Body of pancreas (tissue), 4 donors: Measurements from ENCODE around the gene MFSD11. TPM values are rescaled to one million over a fixed set of nuclear protein-coding genes. Genes with fewer than 3 reads are reported as not detected.

Source experiments
- ATAC-seq: fragments of 150-250 bp; one replicate; pipeline ENCODE4 v1.9.1; 2016
- DNase-seq, 4 donors: peaks; one replicate each; pipeline ENCODE4 v3.0.0-alpha.2; 2019
- H3K27ac ChIP-seq, 4 donors: fragments of 200-600 bp; sonication (generic); 1 replicate in 3 of 4; 2 replicates in 1 of 4; pipeline versions ENCODE4 v1.5.1 to v1.6.1; 2016 to 2019; ENCODE audit warnings: mild to moderate bottlenecking in 1 of 4, mixed read lengths in 1 of 4, moderate library complexity in 1 of 4
- H3K27me3 ChIP-seq, 2 donors: fragments of 200-600 bp; sonication (generic); one replicate each; pipeline ENCODE4 v1.6.0; 2016; ENCODE audit warnings: mild to moderate bottlenecking in 1 of 2
- H3K36me3 ChIP-seq, 2 donors: fragments of 200-600 bp; sonication (generic); replicated peaks in 1 of 2; 2 replicates each; pipeline ENCODE4 v1.5.1; 2016; ENCODE audit warnings: low read depth in 2 of 2; ENCODE audit not compliant: insufficient read depth in 1 of 2
- H3K4me1 ChIP-seq: fragments of 200-600 bp; sonication (generic); one replicate; pipeline ENCODE4 v1.6.0; 2016
- H3K4me3 ChIP-seq, 2 donors: fragments of 200-600 bp; sonication (generic); 1 replicate in 1 of 2; 2 replicates in 1 of 2; pipeline ENCODE4 v1.5.1; 2016 to 2019
- H3K9me3 ChIP-seq, 3 donors: fragments of 200-600 bp; sonication (generic); 1 replicate in 2 of 3; 2 replicates in 1 of 3; pipeline ENCODE4 v1.5.1; 2016
- CTCF ChIP-seq, 7 experiments: fragments of 450-650 bp in 4 of 7; fragments of 200-600 bp in 3 of 7; sonication (generic) in 3 of 7; IDR thresholded peaks; one replicate each; pipeline ENCODE4 v1.5.1; 2016 to 2019; ENCODE audit warnings: antibody characterized with exemption in 7 of 7
- POLR2A ChIP-seq, 3 donors: fragments of 450-650 bp; IDR thresholded peaks; one replicate each; pipeline ENCODE4 v1.6.1; 2016; ENCODE audit warnings: antibody characterized with exemption in 3 of 3, mild to moderate bottlenecking in 2 of 3
- WGBS, 2 donors: methylation state at CpG; one replicate each; pipeline ENCODE4 v1.1.5; 2017; 5-methylcytosine and 5-hydroxymethylcytosine counted together
- intact Hi-C: fragments of 100-400 bp; cut with DNase I; formaldehyde crosslinking; loops from one replicate; pipeline ENCODE4 v1.15.1; 2023
- total RNA-seq, 2 donors: library from RNA; depleted of rRNA; stranded (reverse); fragments of >200 nt; gene quantifications; one replicate each; pipeline ENCODE4 v1.1.0, GENCODE V29; 2016

MFSD11 gene
- total RNA-seq, 2 donors from 2014 or later = 7.6 to 16.6 TPM

- no peak overlapping the region for H3K4me3 ChIP-seq
- intact Hi-C loops = loop anchor here (10.0 kb wide), 1 partner anchor 190 kb away; no protein-coding TSS in a partner anchor
- no peaks in the 10 kb centered on the region for H3K27me3 ChIP-seq
- DNase-seq (no peak), ATAC-seq (no peak)
- H3K36me3 ChIP-seq = peaks cover 7 to 29% of the 10 kb centered on the region in 2 donors
- no peaks in the 10 kb centered on the region for H3K9me3 ChIP-seq
- TF ChIP-seq CTCF (IDR thresholded peaks at IDR 0.05) (no peak), POLR2A (IDR thresholded peaks at IDR 0.05) (no peak)
- 78 to 86% methylated on average over 4 to 5 of the region's 5 CpGs for WGBS, 2 donors
- H3K27ac ChIP-seq = no peak overlapping the region
- peaks cover 31% of the 10 kb centered on the region for H3K4me1 ChIP-seq
Measured at GRCh38 chr17:76714336-76714735, 23.6 kb upstream of the MFSD11 start.

- intact Hi-C loops = loop anchor here (10.0 kb wide), 1 partner anchor 190 kb away; no protein-coding TSS in a partner anchor
- no peaks in the 10 kb centered on the region for H3K9me3 ChIP-seq
- H3K4me1 ChIP-seq = peaks cover 25% of the 10 kb centered on the region
- H3K27ac ChIP-seq = peak overlapping the region in 2 of 4 donors; percentile 7 to 60
- ATAC-seq (no peak), DNase-seq (peak; percentile 59 to 80 (median 70))
- 24 to 28% methylated on average over 4 of the region's 4 CpGs for WGBS, 2 donors
- no peak for TF ChIP-seq POLR2A (IDR thresholded peaks at IDR 0.05)
- TF ChIP-seq CTCF (IDR thresholded peaks at IDR 0.05) = peak; percentile 60 to 90 (median 70)
- H3K4me3 ChIP-seq = no peak overlapping the region
- peaks cover 11 to 35% of the 10 kb centered on the region in 2 donors for H3K36me3 ChIP-seq
- H3K27me3 ChIP-seq = no peaks in the 10 kb centered on the region
Measured at GRCh38 chr17:76714822-76715495, 23.0 kb upstream of the MFSD11 start.

- DNase-seq (no peak), ATAC-seq (no peak)
- TF ChIP-seq CTCF (IDR thresholded peaks at IDR 0.05) (no peak), POLR2A (IDR thresholded peaks at IDR 0.05) (no peak)
- intact Hi-C loops = loop anchor here (10.0 kb wide), 1 partner anchor 191 kb away; no protein-coding TSS in a partner anchor
- Histone ChIP-seq H3K36me3 (peaks cover 11 to 40% of the 10 kb centered on the region in 2 donors), H3K4me1 (peaks cover 23% of the 10 kb centered on the region), H3K4me3 (no peak overlapping the region), H3K27me3 (no peaks in the 10 kb centered on the region), H3K27ac (peak overlapping the region in 2 of 4 donors; percentile 7 to 60), H3K9me3 (no peaks in the 10 kb centered on the region)
- 60 to 78% methylated on average over 2 of the region's 2 CpGs for WGBS, 2 donors
Measured at GRCh38 chr17:76715496-76715830, 22.5 kb upstream of the MFSD11 start.

GRCh38 chr17:76716146-76716838, 21.6 kb upstream of the MFSD11 start:
- Histone ChIP-seq H3K27ac (peak overlapping the region in 2 of 4 donors; percentile 8 to 60), H3K27me3 (no peaks in the 10 kb centered on the region), H3K9me3 (no peaks in the 10 kb centered on the region), H3K4me3 (no peak overlapping the region), H3K4me1 (peaks cover 19% of the 10 kb centered on the region), H3K36me3 (peaks cover 15 to 48% of the 10 kb centered on the region in 2 donors)
- TF ChIP-seq CTCF (IDR thresholded peaks at IDR 0.05) (no peak), POLR2A (IDR thresholded peaks at IDR 0.05) (peak in 1 of 3 donors; percentile 6)
- intact Hi-C loops = loop anchor here (10.0 kb wide), 1 partner anchor 191 kb away; no protein-coding TSS in a partner anchor
- peak; percentile 34 for ATAC-seq
- peak in 1 of 4 donors; percentile 70 for DNase-seq
- 73 to 79% methylated on average over 13 of the region's 13 CpGs for whole genome bisulfite sequencing, 2 donors
